Thyroid gland (tissue), 4 donors: Measurements from ENCODE around the gene NFIA.

Experiments
- POLR2A ChIP-seq, 2 donors: fragments of 450-650 bp; IDR thresholded peaks; one replicate each; pipeline ENCODE4 v1.6.1; 2017; ENCODE audit warnings: antibody characterized with exemption in 2 of 2, mild to moderate bottlenecking in 2 of 2, moderate library complexity in 1 of 2
- TF ChIP-seq, protein P1 (sequence below), 6 experiments: fragments of 200-600 bp in 3 of 6; fragments of 450-650 bp in 3 of 6; sonication (generic) in 3 of 6; IDR thresholded peaks; one replicate each; pipeline ENCODE4 v1.5.1; 2016 to 2019; ENCODE audit warnings: antibody characterized with exemption in 6 of 6, mild to moderate bottlenecking in 2 of 6, inconsistent platforms in 1 of 6, moderate library complexity in 1 of 6

- TF ChIP-seq, protein P1, sequence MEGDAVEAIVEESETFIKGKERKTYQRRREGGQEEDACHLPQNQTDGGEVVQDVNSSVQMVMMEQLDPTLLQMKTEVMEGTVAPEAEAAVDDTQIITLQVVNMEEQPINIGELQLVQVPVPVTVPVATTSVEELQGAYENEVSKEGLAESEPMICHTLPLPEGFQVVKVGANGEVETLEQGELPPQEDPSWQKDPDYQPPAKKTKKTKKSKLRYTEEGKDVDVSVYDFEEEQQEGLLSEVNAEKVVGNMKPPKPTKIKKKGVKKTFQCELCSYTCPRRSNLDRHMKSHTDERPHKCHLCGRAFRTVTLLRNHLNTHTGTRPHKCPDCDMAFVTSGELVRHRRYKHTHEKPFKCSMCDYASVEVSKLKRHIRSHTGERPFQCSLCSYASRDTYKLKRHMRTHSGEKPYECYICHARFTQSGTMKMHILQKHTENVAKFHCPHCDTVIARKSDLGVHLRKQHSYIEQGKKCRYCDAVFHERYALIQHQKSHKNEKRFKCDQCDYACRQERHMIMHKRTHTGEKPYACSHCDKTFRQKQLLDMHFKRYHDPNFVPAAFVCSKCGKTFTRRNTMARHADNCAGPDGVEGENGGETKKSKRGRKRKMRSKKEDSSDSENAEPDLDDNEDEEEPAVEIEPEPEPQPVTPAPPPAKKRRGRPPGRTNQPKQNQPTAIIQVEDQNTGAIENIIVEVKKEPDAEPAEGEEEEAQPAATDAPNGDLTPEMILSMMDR (IDR thresholded peaks at IDR 0.05): no peak
- no peak for TF ChIP-seq POLR2A (IDR thresholded peaks at IDR 0.05)
Measured at GRCh38 chr1:61169045-61169444, 86.7 kb downstream of the NFIA start.
